Prostate gland (tissue), 2 donors: ENCODE measurements around the gene ABCA10.

ENCODE experiments used
- POLR2A ChIP-seq: fragments of 450-650 bp; IDR thresholded peaks from one replicate; pipeline ENCODE4 v1.6.1; 2016; ENCODE audit warnings: antibody characterized with exemption, mild to moderate bottlenecking
- POLR2AphosphoS5 ChIP-seq: sonication (generic); formaldehyde crosslinking; IDR thresholded peaks from one replicate; pipeline ENCODE4 v1.6.1; 2017; ENCODE audit warnings: antibody characterized with exemption
- TF ChIP-seq, protein P1 (sequence below), 4 experiments: fragments of 200-600 bp in 2 of 4; fragments of 450-650 bp in 2 of 4; sonication (generic) in 2 of 4; IDR thresholded peaks; 1 replicate in 3 of 4; 2 replicates in 1 of 4; pipeline ENCODE4 v1.5.1; 2016 to 2019; ENCODE audit warnings: antibody characterized with exemption in 4 of 4, mild to moderate bottlenecking in 2 of 4, moderate library complexity in 2 of 4

DNA sequence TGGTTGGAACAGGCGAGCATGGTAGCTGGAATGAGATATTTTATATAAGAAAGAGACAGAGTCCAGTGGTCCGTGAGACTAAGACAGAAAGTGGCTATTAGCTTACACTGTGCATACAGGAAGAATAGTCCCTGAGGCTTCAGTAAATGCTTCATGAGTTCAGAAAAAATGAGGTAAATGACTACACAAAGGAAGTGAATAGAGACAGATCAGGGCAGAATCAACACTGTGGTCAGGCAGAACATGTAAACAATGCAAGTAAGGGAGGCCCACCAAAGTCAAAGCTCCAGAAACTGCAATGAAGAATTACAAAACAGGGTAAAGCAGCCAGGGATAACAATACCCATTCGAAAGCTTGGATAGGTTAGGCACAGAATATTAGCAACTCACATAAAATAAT is 4.8 kb downstream of the ABCA10 start:
- TF ChIP-seq, protein P1, sequence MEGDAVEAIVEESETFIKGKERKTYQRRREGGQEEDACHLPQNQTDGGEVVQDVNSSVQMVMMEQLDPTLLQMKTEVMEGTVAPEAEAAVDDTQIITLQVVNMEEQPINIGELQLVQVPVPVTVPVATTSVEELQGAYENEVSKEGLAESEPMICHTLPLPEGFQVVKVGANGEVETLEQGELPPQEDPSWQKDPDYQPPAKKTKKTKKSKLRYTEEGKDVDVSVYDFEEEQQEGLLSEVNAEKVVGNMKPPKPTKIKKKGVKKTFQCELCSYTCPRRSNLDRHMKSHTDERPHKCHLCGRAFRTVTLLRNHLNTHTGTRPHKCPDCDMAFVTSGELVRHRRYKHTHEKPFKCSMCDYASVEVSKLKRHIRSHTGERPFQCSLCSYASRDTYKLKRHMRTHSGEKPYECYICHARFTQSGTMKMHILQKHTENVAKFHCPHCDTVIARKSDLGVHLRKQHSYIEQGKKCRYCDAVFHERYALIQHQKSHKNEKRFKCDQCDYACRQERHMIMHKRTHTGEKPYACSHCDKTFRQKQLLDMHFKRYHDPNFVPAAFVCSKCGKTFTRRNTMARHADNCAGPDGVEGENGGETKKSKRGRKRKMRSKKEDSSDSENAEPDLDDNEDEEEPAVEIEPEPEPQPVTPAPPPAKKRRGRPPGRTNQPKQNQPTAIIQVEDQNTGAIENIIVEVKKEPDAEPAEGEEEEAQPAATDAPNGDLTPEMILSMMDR (IDR thresholded peaks at IDR 0.05) = no peak
- no peak for TF ChIP-seq POLR2A
- no peak for TF ChIP-seq POLR2AphosphoS5
